ENCODE data around the gene IQCF5.

DNA sequence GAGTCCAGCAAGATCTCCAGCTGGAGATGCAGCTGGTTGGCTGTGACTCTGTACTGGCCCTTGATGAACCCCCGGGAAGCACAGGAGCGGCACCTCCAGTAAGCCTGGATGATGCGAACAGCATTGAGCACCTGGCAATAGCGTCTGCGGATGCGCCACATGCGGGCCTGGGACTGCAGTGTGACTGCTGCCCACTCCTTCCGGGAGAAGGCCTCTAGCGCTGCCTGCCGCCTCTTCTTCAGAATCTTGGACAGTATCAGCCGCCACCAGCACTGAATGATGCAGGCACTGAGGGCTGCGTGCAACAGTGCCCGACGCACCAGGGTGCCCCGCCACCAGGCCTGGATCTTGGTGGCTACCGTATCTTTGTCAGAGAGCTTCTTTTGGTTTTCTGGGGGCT is 19.5 kb upstream of the IQCF5 start:
- no peak for TF ChIP-seq CTCF (conservative IDR thresholded peaks at IDR 0.05; ENCODE audit: low read depth, low read length)
- TF ChIP-seq, protein P1, sequence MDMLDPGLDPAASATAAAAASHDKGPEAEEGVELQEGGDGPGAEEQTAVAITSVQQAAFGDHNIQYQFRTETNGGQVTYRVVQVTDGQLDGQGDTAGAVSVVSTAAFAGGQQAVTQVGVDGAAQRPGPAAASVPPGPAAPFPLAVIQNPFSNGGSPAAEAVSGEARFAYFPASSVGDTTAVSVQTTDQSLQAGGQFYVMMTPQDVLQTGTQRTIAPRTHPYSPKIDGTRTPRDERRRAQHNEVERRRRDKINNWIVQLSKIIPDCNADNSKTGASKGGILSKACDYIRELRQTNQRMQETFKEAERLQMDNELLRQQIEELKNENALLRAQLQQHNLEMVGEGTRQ (IDR thresholded peaks at IDR 0.05; ENCODE audit: low read depth, low read length) = no peak
- no peak for TF ChIP-seq POLR2A (IDR thresholded peaks at IDR 0.05; ENCODE audit: low read depth, low read length)
- TF ChIP-seq MXI1 (IDR thresholded peaks at IDR 0.05; ENCODE audit: borderline replicate concordance, low read depth, low read length) = no peak
- TF ChIP-seq MAFK (IDR thresholded peaks at IDR 0.05; ENCODE audit: low read depth, low read length) = no peak
- no peak for TF ChIP-seq RFX5 (IDR thresholded peaks at IDR 0.05; ENCODE audit: low read depth, low read length)
- TF ChIP-seq SMC3 (IDR thresholded peaks at IDR 0.05; ENCODE audit: low read depth, low read length) = no peak
- no peak for TF ChIP-seq BHLHE40 (IDR thresholded peaks at IDR 0.05; ENCODE audit: low read depth, low read length)
- TF ChIP-seq RAD21 (IDR thresholded peaks at IDR 0.05; ENCODE audit: low read length) = no peak
